Measurements from ENCODE around the gene TMEM131L. TPM values are rescaled to one million over a fixed set of nuclear protein-coding genes. Genes with fewer than 3 reads are reported as not detected.

The TMEM131L gene
- total and polyA plus RNA-seq, 8 donors = 2.4 to 40.0 (median 13.6) TPM

DNA sequence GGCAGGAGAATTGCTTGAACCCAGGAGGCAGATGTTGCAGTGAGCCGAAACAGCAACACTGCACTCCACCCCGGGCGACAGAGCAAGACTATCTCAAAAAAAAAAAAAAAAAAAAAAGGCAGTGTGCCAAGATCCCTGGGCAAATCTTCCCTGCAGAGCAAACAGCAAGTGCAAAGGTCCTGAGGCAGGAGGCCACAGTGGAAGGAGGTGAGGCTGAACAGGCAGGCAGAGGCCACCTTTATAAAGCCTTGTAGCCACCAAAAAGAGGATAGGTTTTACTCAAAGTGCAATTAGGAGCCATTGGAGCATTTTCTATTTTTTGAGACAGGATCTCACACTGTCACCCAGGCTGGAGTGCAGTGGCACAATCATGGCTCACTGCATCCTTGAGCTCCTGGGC, 172.8 kb downstream of the TMEM131L start:
- TF ChIP-seq POLR2A (IDR thresholded peaks at IDR 0.05) = no peak
- TF ChIP-seq POLR2AphosphoS5 (IDR thresholded peaks at IDR 0.05) = no peak
- no peak for TF ChIP-seq EP300 (IDR thresholded peaks at IDR 0.05)
- no peak for TF ChIP-seq CTCF (IDR thresholded peaks at IDR 0.05)
- H3K36me3 ChIP-seq = peaks cover 17 to 39% (median 37%) of the 10 kb centered on the region in 4 donors
- no peak overlapping the region for H3K4me3 ChIP-seq
- intact Hi-C loops (cut with DNase I; ENCODE audit: low total_unique reads) = no loop called here
- H3K9me3 ChIP-seq = no peaks in the 10 kb centered on the region
- H3K27me3 ChIP-seq = no peaks in the 10 kb centered on the region
- H3K27ac ChIP-seq = no peak overlapping the region
- no peaks in the 10 kb centered on the region for H3K4me1 ChIP-seq
- no peak for DNase-seq
- WGBS, 5 donors = 74 to 83% (median 78%) methylated on average over 3 of the region's 3 CpGs

DNA sequence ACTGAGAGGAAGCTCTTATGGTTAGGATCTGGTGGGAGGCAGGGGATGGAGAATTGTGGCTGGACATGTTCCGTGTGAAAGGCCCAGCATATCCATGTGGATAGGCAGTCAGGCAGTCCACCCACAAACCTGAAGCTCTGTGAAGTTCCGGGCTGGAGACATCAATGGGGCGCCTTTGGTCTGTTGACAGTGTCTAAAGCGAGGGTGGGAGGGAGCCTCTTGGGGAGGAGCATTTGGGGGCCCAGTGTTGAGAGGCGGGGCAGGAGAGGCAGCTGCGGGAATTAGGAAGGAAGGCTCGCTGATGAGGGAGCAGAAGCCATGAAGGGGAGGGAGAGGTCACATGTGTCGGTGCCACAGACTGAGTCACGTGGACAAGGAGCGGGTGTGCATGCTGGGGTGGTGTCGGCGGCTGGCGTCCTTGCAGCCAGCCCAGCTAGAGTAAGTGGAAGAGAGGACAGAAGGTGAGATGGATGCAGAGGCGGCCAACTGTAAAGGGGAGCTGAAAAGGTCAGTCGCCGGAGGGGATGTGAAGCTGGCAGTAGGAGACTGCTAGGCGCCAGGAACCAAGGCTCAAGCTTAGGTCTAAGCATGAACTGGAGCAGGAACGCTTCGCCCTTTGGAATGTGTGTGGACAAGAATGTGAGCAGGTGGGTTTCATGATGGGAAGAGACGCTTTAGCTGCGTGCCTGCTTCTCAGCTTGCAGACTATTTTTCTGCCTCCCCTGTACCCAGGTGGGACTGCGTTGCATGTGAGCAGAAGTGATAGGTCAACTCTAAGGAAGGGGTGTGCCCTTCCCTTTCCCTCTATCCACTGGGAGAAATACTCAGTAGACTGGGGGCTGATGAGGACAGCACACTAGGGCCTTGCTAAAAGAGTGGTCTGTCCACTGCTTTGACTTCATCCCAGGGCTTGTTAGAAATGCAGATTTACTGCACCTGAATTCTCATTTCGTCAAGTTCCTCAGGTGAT, 174.0 kb downstream of the TMEM131L start:
- WGBS, 5 donors = 78 to 86% (median 80%) methylated on average over 23 of the region's 23 CpGs
- Histone ChIP-seq H3K4me3 (no peak overlapping the region), H3K9me3 (peaks cover 0 to 1% (median under 1%) of the 10 kb centered on the region in 4 donors), H3K27ac (no peak overlapping the region), H3K36me3 (peaks cover 12 to 28% (median 25%) of the 10 kb centered on the region in 4 donors), H3K27me3 (no peaks in the 10 kb centered on the region), H3K4me1 (no peaks in the 10 kb centered on the region)
- no peak for TF ChIP-seq POLR2A (IDR thresholded peaks at IDR 0.05)
- no peak for TF ChIP-seq POLR2AphosphoS5 (IDR thresholded peaks at IDR 0.05)
- TF ChIP-seq EP300 (IDR thresholded peaks at IDR 0.05) = no peak
- TF ChIP-seq CTCF (IDR thresholded peaks at IDR 0.05) = no peak
- intact Hi-C loops (cut with DNase I; ENCODE audit: low total_unique reads) = no loop called here
- no peak for DNase-seq

DNA sequence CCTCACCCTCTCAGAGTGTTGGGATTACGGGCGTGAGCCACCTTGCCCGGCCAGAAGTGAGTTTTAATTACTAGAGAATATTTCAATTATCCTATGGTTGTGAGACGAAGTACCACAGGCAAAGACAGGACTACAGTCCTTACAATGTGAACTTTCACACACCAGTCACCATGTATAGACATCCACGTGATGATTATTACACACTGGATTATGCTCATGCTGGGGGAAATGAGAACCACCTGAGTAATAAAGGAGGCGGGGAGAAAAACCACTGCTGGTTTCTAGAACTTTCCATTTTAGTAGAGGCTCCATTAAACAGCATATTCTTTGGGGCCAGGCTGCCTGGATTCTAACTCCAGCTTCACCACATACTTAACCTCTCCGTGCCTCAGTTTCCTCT, 175.4 kb downstream of the TMEM131L start:
- intact Hi-C loops (cut with DNase I; ENCODE audit: low total_unique reads) = no loop called here
- H3K27ac ChIP-seq = no peak overlapping the region
- no peaks in the 10 kb centered on the region for H3K27me3 ChIP-seq
- H3K36me3 ChIP-seq = peaks cover 4 to 14% (median 11%) of the 10 kb centered on the region in 4 donors
- no peak overlapping the region for H3K4me3 ChIP-seq
- whole genome bisulfite sequencing, 5 donors = 72 to 85% (median 83%) methylated on average over 7 of the region's 7 CpGs
- TF ChIP-seq EP300 (IDR thresholded peaks at IDR 0.05) (no peak), POLR2A (IDR thresholded peaks at IDR 0.05) (no peak), POLR2AphosphoS5 (IDR thresholded peaks at IDR 0.05) (no peak)
- DNase-seq = no peak
- no peaks in the 10 kb centered on the region for H3K4me1 ChIP-seq
- peaks cover 0 to 4% (median 2%) of the 10 kb centered on the region in 4 donors for H3K9me3 ChIP-seq

DNA sequence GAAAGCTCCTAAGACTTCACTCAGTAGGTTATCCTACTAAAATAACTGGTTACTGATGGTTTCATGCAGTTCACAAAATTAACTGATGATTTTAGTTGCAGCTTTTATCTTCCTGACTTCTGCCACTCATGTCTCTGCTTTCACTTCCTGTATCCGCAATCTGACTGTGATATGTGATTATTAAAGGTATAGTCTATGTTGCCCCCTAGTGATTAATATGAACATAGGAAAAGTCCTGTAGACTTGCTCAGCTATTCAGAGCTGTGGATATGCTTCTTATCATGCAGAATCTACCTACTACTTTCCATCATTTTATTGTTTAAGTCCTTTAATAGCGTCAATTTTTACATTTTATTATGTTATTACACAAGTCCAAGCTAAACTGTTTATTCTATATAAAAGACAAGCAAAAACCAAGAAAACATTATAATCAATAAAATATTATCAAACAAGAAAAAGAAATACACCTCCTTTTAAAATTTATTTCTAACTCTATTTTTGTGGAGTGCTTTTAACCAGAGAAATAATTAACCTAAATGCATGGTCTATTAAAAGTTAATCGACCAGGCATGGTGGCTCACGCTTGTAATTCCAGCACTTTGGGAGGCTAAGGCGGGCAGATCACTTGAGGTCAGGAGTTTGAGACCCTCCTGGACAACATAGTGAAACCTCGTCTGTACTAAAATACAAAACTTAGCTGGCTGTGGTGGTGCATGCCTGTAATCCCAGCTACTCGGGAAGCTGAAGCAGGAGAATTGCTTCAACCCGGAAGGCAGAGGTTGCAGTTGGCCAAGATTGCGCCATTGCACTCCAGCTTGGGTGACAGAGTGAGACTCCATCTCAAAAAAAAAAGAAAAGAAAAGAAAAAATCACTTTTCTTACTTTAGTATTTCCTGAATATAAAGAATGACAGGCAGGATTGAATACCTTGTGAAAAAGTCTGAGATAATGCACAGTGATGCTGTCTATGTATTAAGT, 177.5 kb downstream of the TMEM131L start:
- 68 to 83% (median 81%) methylated on average over 9 of the region's 9 CpGs for WGBS, 5 donors

More for the DNA sequence above, 177.5 kb downstream of the TMEM131L start:
- H3K4me3 ChIP-seq = no peak overlapping the region
- no peak overlapping the region for H3K27ac ChIP-seq
- intact Hi-C loops (cut with DNase I; ENCODE audit: low total_unique reads) = no loop called here
- DNase-seq = peak in 1 of 2 donors; percentile 61
- no peaks in the 10 kb centered on the region for H3K36me3 ChIP-seq
- H3K4me1 ChIP-seq = no peaks in the 10 kb centered on the region
- H3K27me3 ChIP-seq = no peaks in the 10 kb centered on the region
- TF ChIP-seq POLR2A (IDR thresholded peaks at IDR 0.05) (no peak), CTCF (IDR thresholded peaks at IDR 0.05) (peak in 5 of 7 experiments; percentile 26 to 61 (median 48))
- H3K9me3 ChIP-seq = peaks cover 0 to 4% (median 2%) of the 10 kb centered on the region in 4 donors
